HFF-Myc (cell line): Measurements from ENCODE around the gene TNRC6C.
"Not testable (repeated sequence)": the region's sequence is repeated elsewhere in the genome, so short reads cannot be mapped to it uniquely, and the experiment has no call there.

ENCODE experiments used
- DNase-seq: peaks from one replicate; pipeline ENCODE4 v3.0.0-alpha.2; 2011; ENCODE audit warnings: low read depth; ENCODE audit errors: extremely low read depth
- H3K4me3 ChIP-seq: replicated peaks from 2 replicates; pipeline ENCODE4 v1.5.1; 2011; ENCODE audit warnings: low read depth, mild to moderate bottlenecking, control low read depth, low read length
- CTCF ChIP-seq: IDR thresholded peaks from 2 replicates; pipeline ENCODE4 v1.5.1; 2012; ENCODE audit warnings: mild to moderate bottlenecking, low read depth, low read length, control low read depth; ENCODE audit errors: missing control alignments

TNRC6C gene

GRCh38 chr17:77930780-77931768 lies 27.4 kb upstream of the TNRC6C start:
- no peak for TF ChIP-seq CTCF
- DNase-seq, result no peak
- H3K4me3 ChIP-seq, result no peak overlapping the region

GRCh38 chr17:77933777-77934398 lies 24.6 kb upstream of the TNRC6C start:
- no peak for TF ChIP-seq CTCF
- no peak overlapping the region for H3K4me3 ChIP-seq
- no peak for DNase-seq

DNA sequence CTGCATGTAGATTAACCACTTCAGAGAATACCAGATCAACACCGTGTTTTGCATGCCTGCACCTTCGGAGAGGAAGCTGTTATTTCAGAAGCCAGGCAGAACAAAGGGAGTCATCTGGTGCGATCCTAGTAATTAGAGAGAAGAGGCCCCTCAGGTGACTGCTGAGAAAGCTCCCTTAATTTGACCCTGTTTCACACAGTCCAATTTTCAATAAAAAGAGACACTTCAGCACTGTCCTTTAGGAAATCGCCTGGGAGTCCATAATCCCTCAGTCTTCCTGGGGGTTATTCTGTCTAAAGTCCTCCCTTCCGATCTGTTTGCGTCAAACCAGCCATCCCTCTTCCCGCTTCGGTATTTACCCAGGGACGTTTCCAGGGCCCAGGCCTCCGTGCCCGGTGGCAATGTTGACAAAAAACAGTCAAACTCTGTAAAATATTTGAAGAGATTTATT lies 23.4 kb upstream of the TNRC6C start:
- no peak overlapping the region for H3K4me3 ChIP-seq
- no peak for TF ChIP-seq CTCF
- no peak for DNase-seq

DNA sequence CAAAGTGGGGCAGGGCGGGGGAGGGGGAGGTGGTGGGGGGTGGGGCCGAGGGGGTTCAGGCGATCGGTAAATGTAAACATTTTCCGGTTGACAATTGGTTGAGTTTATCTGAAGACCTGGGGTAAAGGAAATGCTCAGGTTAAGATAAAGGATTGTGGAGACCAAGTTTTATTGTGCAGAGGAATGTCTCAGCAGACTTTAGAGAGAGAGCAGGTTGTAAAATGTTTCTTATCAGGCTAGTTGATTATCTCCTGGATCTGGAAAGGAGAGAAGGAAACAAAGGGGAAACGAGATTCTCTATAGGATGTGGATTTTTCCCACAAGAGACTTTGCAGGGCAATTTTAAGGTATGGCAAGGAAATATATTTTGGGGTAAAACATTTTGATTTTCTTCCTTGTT lies 22.8 kb upstream of the TNRC6C start:
- DNase-seq, H3K4me3 ChIP-seq: not testable (repeated sequence)

DNA sequence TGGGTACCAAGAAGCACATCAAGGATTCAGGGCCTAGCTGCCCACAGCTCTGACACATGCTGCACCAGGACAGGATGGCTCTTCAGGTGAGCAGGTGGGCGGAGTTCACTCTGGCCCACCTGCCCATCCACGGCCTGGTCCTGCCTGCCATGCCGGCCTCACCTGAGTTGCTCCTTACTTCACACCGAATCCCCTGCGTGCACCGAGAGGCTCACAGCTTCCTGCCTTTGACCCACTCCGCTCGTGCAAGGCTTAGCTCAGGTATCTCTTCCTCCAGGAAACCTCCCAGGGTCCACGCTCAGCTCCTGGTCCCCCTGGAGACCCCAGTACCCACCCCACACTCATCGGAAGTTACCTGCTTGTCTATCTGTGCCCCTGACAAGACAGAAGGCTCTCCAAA lies 21.6 kb upstream of the TNRC6C start:
- TF ChIP-seq CTCF, result no peak
- no peak overlapping the region for H3K4me3 ChIP-seq
- no peak for DNase-seq

GRCh38 chr17:77941004-77941403 lies 17.5 kb upstream of the TNRC6C start:
- TF ChIP-seq CTCF, result no peak
- no peak overlapping the region for H3K4me3 ChIP-seq
- DNase-seq, result no peak
